ENCODE results near the gene ACVR1C.

Gene ACVR1C

DNA sequence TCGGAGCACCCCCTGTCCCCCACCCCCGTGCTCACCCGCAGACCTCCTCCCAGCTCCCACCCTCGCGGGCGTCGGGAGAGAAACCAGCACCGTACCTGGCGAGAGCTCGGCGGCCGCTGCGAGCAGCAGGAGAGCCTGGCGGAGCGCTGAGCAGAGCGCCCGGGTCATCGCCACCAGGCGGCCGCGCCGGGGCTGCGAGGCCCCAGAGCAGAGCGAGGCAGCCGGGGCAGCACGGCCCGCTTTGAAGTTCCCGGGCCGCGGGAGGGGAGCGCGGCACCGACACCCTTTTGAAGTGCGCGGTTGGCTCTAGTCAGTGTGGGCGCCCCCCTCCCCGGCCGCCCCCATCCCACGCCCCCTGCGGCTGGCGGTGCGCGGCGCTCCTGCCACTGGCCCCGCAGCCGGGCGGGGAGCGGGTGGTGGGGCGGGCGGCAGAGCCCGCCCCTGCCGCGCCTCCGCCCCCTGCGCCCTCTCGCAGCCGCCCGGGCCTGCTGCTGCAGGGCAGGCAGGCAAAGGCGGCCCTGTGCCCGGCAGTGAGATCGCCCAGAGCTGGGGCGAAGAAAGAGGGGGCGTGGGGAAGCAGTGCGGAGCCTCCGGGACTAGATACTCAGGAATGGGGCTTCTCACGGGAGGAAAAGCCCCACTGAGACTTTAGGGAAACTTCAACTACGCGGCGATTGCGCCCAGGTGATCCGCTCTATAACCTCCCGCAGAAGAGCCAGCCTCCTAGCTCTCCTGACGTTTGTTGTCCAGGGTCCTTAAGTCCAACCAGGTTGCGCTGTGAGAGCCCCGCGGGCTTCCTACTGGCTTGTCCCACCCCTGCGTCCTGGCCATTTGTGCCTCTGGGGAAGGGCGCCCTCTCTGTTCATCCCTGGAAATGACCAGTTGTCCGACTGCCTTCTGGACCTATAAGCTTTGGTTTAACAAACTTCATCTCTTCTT lies at the start of gene ACVR1C:
Gene ACVR1C (minus strand): TSS at position 388 of the 939 bp plus-strand sequence. CDS start 220 bp downstream, at position 168.
- DNase-seq (ENCODE audit: low spot score in 2 of 2) (peak; percentile 61), ATAC-seq (ENCODE audit: low read depth) (peak; percentile 87)
- Mint-ChIP-seq H3K27ac (peak within 1 kb of the TSS; percentile 63), H3K36me3 (no peaks in the 10 kb centered on the region), H3K4me1 (peaks cover 13% of the 10 kb centered on the region), H3K27me3 (peaks cover under 1% of the 10 kb centered on the region), H3K9me3 (no peaks in the 10 kb centered on the region), H3K4me3 (peak within 1 kb of the TSS; percentile 89)

- no peak overlapping the region for H3K27ac Mint-ChIP-seq
- H3K4me3 Mint-ChIP-seq, result no peak overlapping the region
- no peaks in the 10 kb centered on the region for H3K9me3 Mint-ChIP-seq
- peaks cover 1% of the 10 kb centered on the region for H3K27me3 Mint-ChIP-seq
- H3K4me1 Mint-ChIP-seq, result no peaks in the 10 kb centered on the region
- DNase-seq (ENCODE audit: low spot score in 2 of 2) (no peak), ATAC-seq (ENCODE audit: low read depth) (no peak)
- no peaks in the 10 kb centered on the region for H3K36me3 Mint-ChIP-seq
Observed at GRCh38 chr2:157677941-157678340, 49.3 kb upstream of the ACVR1C start.

- Mint-ChIP-seq H3K4me1 (no peaks in the 10 kb centered on the region), H3K36me3 (no peaks in the 10 kb centered on the region), H3K27me3 (peaks cover 4% of the 10 kb centered on the region), H3K4me3 (no peak overlapping the region), H3K9me3 (no peaks in the 10 kb centered on the region), H3K27ac (no peak overlapping the region)
- DNase-seq (ENCODE audit: low spot score in 2 of 2) (no peak), ATAC-seq (ENCODE audit: low read depth) (no peak)
Observed at GRCh38 chr2:157672129-157672528, 43.5 kb upstream of the ACVR1C start.

GRCh38 chr2:157662401-157662800 lies 33.7 kb upstream of the ACVR1C start:
- no peak for ATAC-seq (ENCODE audit: low read depth)
- Mint-ChIP-seq H3K36me3 (no peaks in the 10 kb centered on the region), H3K27me3 (peaks cover 2% of the 10 kb centered on the region), H3K4me1 (no peaks in the 10 kb centered on the region), H3K27ac (peak overlapping the region; percentile 42), H3K9me3 (peaks cover 1% of the 10 kb centered on the region), H3K4me3 (no peak overlapping the region)
- DNase-seq (ENCODE audit: low spot score in 2 of 2), result no peak

GRCh38 chr2:157661776-157662175 lies 33.1 kb upstream of the ACVR1C start:
- H3K36me3 Mint-ChIP-seq, result no peaks in the 10 kb centered on the region
- DNase-seq (ENCODE audit: low spot score in 2 of 2) (no peak), ATAC-seq (ENCODE audit: low read depth) (no peak)
- no peaks in the 10 kb centered on the region for H3K4me1 Mint-ChIP-seq
- peaks cover 2% of the 10 kb centered on the region for H3K27me3 Mint-ChIP-seq
- H3K4me3 Mint-ChIP-seq, result no peak overlapping the region
- H3K27ac Mint-ChIP-seq, result no peak overlapping the region
- H3K9me3 Mint-ChIP-seq, result peaks cover 1% of the 10 kb centered on the region

GRCh38 chr2:157657858-157658257 lies 29.2 kb upstream of the ACVR1C start:
- ATAC-seq (ENCODE audit: low read depth), result no peak
- Mint-ChIP-seq H3K27me3 (peaks cover 2% of the 10 kb centered on the region), H3K36me3 (no peaks in the 10 kb centered on the region), H3K27ac (no peak overlapping the region), H3K4me1 (no peaks in the 10 kb centered on the region), H3K4me3 (no peak overlapping the region), H3K9me3 (peaks cover 1% of the 10 kb centered on the region)
- no peak for DNase-seq (ENCODE audit: low spot score in 2 of 2)

DNA sequence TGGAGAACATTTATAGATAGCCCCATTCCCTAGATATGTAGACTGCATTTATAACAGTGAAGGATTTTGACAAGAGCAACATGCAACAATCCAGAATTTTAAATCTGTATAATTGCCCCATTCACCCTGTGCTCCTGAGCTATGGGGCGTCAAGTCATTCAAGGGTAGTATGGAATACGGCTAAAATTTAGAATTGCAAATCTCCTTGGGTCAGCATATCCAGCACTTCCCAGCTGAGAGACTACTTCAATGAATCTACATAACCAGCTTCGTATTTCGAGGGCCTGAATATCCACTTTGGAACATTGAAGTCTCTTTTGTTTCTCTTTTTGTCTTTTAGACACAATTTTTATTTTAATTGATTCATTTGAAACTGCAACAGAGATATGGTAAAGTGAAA lies 28.4 kb upstream of the ACVR1C start:
- no peaks in the 10 kb centered on the region for H3K4me1 Mint-ChIP-seq

DNA sequence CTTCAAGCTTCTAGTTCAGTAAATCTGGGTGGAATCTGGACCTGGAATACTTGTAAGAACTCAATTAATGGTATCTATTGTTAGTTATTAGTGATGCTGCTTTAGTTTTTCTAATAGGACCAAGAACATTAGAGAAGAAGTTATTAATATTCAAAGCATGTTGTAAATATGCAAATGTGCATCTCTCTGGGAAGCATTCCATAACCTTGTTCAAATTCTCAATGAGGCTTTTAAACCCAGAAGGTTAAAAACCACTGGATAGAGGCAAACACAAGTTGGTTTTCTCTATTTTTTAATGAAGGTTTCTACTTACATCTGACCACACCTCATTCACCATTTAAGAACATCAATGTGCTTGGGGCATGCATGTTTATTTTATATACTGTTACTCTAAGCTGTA lies 16.1 kb upstream of the ACVR1C start:
- H3K36me3 Mint-ChIP-seq, result no peaks in the 10 kb centered on the region
- H3K27ac Mint-ChIP-seq, result no peak overlapping the region
- H3K4me3 Mint-ChIP-seq, result no peak overlapping the region
- peaks cover 4% of the 10 kb centered on the region for H3K27me3 Mint-ChIP-seq
- ATAC-seq (ENCODE audit: low read depth) (no peak), DNase-seq (ENCODE audit: low spot score in 2 of 2) (no peak)
- H3K9me3 Mint-ChIP-seq, result no peaks in the 10 kb centered on the region
- H3K4me1 Mint-ChIP-seq, result no peaks in the 10 kb centered on the region

More for the DNA sequence above, 28.4 kb upstream of the ACVR1C start:
- peaks cover 2% of the 10 kb centered on the region for H3K27me3 Mint-ChIP-seq
- H3K36me3 Mint-ChIP-seq, result no peaks in the 10 kb centered on the region
- DNase-seq (ENCODE audit: low spot score in 2 of 2) (no peak), ATAC-seq (ENCODE audit: low read depth) (no peak)
- H3K27ac Mint-ChIP-seq, result no peak overlapping the region
- H3K9me3 Mint-ChIP-seq, result peaks cover 1% of the 10 kb centered on the region
- H3K4me3 Mint-ChIP-seq, result no peak overlapping the region

GRCh38 chr2:157631861-157632260 lies 3.2 kb upstream of the ACVR1C start:
- H3K4me3 Mint-ChIP-seq, result no peak overlapping the region
- ATAC-seq (ENCODE audit: low read depth), result no peak
- no peaks in the 10 kb centered on the region for H3K9me3 Mint-ChIP-seq

GRCh38 chr2:157627594-157628476 lies 829 bp downstream of the ACVR1C start:
- peak overlapping the region; percentile 89 for H3K4me3 Mint-ChIP-seq
- ATAC-seq (ENCODE audit: low read depth) (peak; percentile 14), DNase-seq (ENCODE audit: low spot score in 2 of 2) (no peak)
- no peaks in the 10 kb centered on the region for H3K27me3 Mint-ChIP-seq
- peaks cover 4% of the 10 kb centered on the region for H3K9me3 Mint-ChIP-seq
- H3K27ac Mint-ChIP-seq, result peak overlapping the region; percentile 63
- no peaks in the 10 kb centered on the region for H3K36me3 Mint-ChIP-seq
- peaks cover 13% of the 10 kb centered on the region for H3K4me1 Mint-ChIP-seq

More at GRCh38 chr2:157631861-157632260, 3.2 kb upstream of the ACVR1C start:
- H3K27ac Mint-ChIP-seq, result no peak overlapping the region
- H3K4me1 Mint-ChIP-seq, result peaks cover 9% of the 10 kb centered on the region
- no peaks in the 10 kb centered on the region for H3K36me3 Mint-ChIP-seq
- H3K27me3 Mint-ChIP-seq, result peaks cover 6% of the 10 kb centered on the region
- DNase-seq (ENCODE audit: low spot score in 2 of 2), result no peak

DNA sequence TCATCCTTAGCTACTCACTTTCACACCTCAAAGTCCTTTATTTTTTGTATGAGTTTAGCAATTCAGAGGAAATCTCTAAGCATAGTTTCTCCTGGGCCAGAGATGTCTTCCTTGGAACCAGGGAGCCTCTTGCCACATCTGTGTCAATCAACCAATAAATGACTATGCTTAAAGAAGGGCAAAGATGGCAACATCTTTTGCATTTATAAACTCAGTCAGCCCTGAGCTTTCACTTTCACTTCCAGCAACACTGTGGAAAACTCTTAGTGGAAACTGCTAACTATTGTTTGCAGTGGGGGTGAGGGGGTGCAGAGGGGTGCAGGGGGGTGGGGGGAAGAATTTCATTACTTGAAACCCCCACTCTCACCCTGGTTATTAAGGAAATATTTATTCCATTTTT lies 3.4 kb downstream of the ACVR1C start:
- H3K27me3 Mint-ChIP-seq, result no peaks in the 10 kb centered on the region
- peaks cover 6% of the 10 kb centered on the region for H3K9me3 Mint-ChIP-seq
- H3K4me3 Mint-ChIP-seq, result no peak overlapping the region
- DNase-seq (ENCODE audit: low spot score in 2 of 2) (no peak), ATAC-seq (ENCODE audit: low read depth) (no peak)
- peaks cover 13% of the 10 kb centered on the region for H3K4me1 Mint-ChIP-seq
- H3K27ac Mint-ChIP-seq, result peak overlapping the region; percentile 49
- H3K36me3 Mint-ChIP-seq, result no peaks in the 10 kb centered on the region

- Mint-ChIP-seq H3K27ac (no peak overlapping the region), H3K27me3 (peaks cover 8% of the 10 kb centered on the region), H3K4me1 (peaks cover 4% of the 10 kb centered on the region), H3K36me3 (no peaks in the 10 kb centered on the region), H3K4me3 (no peak overlapping the region), H3K9me3 (peaks cover 6% of the 10 kb centered on the region)
- ATAC-seq (ENCODE audit: low read depth) (no peak), DNase-seq (ENCODE audit: low spot score in 2 of 2) (no peak)
Observed at GRCh38 chr2:157620956-157621355, 7.7 kb downstream of the ACVR1C start.

- Mint-ChIP-seq H3K9me3 (peaks cover 8% of the 10 kb centered on the region), H3K4me3 (no peak overlapping the region), H3K36me3 (peaks cover 6% of the 10 kb centered on the region), H3K27ac (no peak overlapping the region), H3K27me3 (peaks cover 12% of the 10 kb centered on the region), H3K4me1 (peaks cover 2% of the 10 kb centered on the region)
- DNase-seq (ENCODE audit: low spot score in 2 of 2) (no peak), ATAC-seq (ENCODE audit: low read depth) (no peak)
Observed at GRCh38 chr2:157611726-157612125, 16.9 kb downstream of the ACVR1C start.

GRCh38 chr2:157611110-157611509 lies 17.6 kb downstream of the ACVR1C start:
- ATAC-seq (ENCODE audit: low read depth) (no peak), DNase-seq (ENCODE audit: low spot score in 2 of 2) (no peak)
- Mint-ChIP-seq H3K27ac (no peak overlapping the region), H3K4me3 (no peak overlapping the region), H3K4me1 (peaks cover 2% of the 10 kb centered on the region), H3K36me3 (peaks cover 6% of the 10 kb centered on the region), H3K27me3 (peaks cover 10% of the 10 kb centered on the region), H3K9me3 (peaks cover 8% of the 10 kb centered on the region)

Measured in memory B cell (primary cell).